Ovary (tissue), 3 donors: ENCODE measurements around the gene VPS41.

Experiments used
- EP300 ChIP-seq: sonication (generic); formaldehyde crosslinking; IDR thresholded peaks from one replicate; pipeline ENCODE4 v1.6.1; 2017; ENCODE audit warnings: antibody characterized with exemption
- POLR2A ChIP-seq: fragments of 450-650 bp; IDR thresholded peaks from one replicate; pipeline ENCODE4 v1.6.1; 2017; ENCODE audit warnings: antibody characterized with exemption, mild to moderate bottlenecking, moderate library complexity
- TF ChIP-seq, protein P1 (sequence below), 3 donors: fragments of 450-650 bp in 2 of 3; fragments of 200-600 bp in 1 of 3; IDR thresholded peaks; one replicate each; pipeline versions ENCODE4 v1.5.1 to v1.8.0; 2016 to 2022; ENCODE audit warnings: antibody characterized with exemption in 3 of 3, mild to moderate bottlenecking in 1 of 3
- donor health status: DM: no; HTN: no; CAD: no.

DNA sequence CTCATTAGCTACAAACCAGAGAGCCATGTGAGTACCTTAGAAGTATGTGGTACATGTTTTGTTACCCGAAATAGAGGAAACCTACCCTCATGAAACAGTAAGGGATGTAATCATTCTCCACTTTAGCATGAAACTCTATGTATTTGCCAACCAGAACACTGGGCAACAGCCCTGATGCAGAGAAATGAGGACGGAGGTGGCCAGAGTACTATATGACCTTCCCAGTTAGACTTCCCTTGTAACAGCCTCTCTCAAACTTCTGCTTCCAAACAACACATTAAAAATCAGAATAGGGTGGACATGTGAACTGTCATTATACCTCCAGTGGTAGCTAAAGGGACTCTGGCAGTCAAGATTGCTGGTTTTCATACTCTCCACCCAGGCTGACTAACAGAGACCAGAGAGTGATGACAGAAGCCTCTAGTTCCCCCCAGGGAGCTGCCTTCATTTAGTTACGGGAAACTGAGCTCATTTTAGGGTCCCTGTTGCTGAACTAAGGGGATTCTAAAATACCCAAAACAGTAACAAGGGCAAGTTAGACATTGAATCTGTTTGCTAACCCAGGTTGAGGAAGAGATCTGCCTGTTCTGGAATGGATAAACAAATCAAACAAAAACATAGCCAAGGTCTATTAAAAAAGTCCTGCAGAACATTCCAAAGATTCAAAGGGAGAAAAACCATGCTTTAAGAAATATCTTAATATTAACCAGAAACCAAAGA is 83.1 kb downstream of the VPS41 start:
- TF ChIP-seq, protein P1, sequence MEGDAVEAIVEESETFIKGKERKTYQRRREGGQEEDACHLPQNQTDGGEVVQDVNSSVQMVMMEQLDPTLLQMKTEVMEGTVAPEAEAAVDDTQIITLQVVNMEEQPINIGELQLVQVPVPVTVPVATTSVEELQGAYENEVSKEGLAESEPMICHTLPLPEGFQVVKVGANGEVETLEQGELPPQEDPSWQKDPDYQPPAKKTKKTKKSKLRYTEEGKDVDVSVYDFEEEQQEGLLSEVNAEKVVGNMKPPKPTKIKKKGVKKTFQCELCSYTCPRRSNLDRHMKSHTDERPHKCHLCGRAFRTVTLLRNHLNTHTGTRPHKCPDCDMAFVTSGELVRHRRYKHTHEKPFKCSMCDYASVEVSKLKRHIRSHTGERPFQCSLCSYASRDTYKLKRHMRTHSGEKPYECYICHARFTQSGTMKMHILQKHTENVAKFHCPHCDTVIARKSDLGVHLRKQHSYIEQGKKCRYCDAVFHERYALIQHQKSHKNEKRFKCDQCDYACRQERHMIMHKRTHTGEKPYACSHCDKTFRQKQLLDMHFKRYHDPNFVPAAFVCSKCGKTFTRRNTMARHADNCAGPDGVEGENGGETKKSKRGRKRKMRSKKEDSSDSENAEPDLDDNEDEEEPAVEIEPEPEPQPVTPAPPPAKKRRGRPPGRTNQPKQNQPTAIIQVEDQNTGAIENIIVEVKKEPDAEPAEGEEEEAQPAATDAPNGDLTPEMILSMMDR (IDR thresholded peaks at IDR 0.05) = no peak
- TF ChIP-seq POLR2A = no peak
- no peak for TF ChIP-seq EP300
